ENCODE data around the gene FAM43A. TPM values are rescaled to one million over a fixed set of nuclear protein-coding genes. Genes with fewer than 3 reads are reported as not detected.
A peak's percentile ranks its signal among the peaks of the same experiment; 100 is the strongest.

Gene FAM43A
- total and polyA plus RNA-seq, 9 of the 15 experiments (the other 6 are each of a cell fraction or from before 2014, with no cell fraction given): 0.03 to 1.2 (median 0.21) TPM

DNA sequence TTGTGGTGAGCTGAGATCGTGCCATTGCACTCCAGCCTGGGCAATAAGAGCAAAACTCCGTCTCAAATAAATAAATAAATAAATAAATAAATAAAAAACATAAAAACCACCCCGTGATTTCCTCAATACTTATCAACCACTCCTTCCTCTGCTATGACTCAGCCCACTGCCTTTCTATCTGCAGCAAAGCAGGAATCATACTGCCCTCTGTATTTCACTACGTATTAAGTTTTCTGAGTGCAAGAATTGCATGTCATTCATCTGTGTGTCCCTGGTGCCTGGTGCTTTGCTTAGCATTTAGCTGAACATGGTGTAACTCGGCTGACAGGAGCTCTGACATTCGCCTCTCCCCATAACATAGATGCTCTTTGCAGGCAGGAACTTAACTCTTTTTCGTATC lies 20.8 kb upstream of the FAM43A start (continued):
- no peak for TF ChIP-seq ZNF197 (CRISPR knock-in tag; IDR thresholded peaks at IDR 0.05; ENCODE audit: low read depth)
- TF ChIP-seq ZNF444 (CRISPR knock-in tag; IDR thresholded peaks at IDR 0.05): no peak
- no peak for TF ChIP-seq DMBX1 (CRISPR knock-in tag; IDR thresholded peaks at IDR 0.05; ENCODE audit: borderline replicate concordance)
- no peak for TF ChIP-seq TBL1XR1 (IDR thresholded peaks at IDR 0.05; ENCODE audit: low read length in 2 of 2)
- TF ChIP-seq ELF2 (CRISPR knock-in tag; IDR thresholded peaks at IDR 0.05): no peak
- no peak for TF ChIP-seq ZNF707 (CRISPR knock-in tag; conservative IDR thresholded peaks at IDR 0.05)

DNA sequence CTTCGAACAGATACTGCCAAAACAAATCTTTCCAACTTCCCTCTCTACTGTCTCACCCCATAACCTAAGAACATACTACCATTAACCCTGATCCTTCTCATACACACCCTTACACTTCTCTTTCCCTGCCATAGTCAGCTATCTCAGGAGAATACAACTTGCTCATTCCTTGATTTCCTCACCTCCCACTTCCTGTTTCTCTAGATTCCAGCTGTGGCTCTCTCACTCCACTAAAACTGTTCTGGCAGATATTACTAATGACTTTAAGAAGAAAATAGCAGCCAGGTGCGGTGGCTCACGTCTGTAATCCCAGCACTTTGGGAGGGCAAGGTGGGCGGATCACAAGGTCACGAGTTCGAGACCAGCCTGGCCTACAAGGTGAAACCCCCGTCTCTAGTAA lies 18.3 kb upstream of the FAM43A start:
- H3K9ac ChIP-seq (ENCODE audit: insufficient read depth in 1 of 2, low read depth in 2 of 2, low read length in 2 of 2): no peak overlapping the region
- ChIA-PET CTCF (ENCODE audit: low intra/inter-chr PET ratio) (no interaction called here), POLR2A (interaction anchor here (0.6 kb wide), 1 partner anchor 1657 kb away, joined by 3 read pairs; no protein-coding TSS in a partner anchor)
- H3K79me2 ChIP-seq (ENCODE audit: control insufficient read depth, insufficient read depth, low read length): peaks cover 30% of the 10 kb centered on the region
- peaks cover 60% of the 10 kb centered on the region for H3K36me3 ChIP-seq (ENCODE audit: control insufficient read depth, insufficient read depth, low read length)
- H3K27ac ChIP-seq (ENCODE audit: extremely low read depth, low read depth, low read length): no peak overlapping the region
- 75% methylated on average over 4 of the region's 7 CpGs for whole genome bisulfite sequencing (ENCODE audit: insufficient coverage, low coverage, missing lambda C conversion rate)
- H3K27me3 ChIP-seq (ENCODE audit: control insufficient read depth in 2 of 2, insufficient read depth in 2 of 2, low read length in 2 of 2): no peaks in the 10 kb centered on the region
- no peak overlapping the region for H3K4me2 ChIP-seq (ENCODE audit: insufficient read depth, low read length)
- H3K4me3 ChIP-seq: no peak overlapping the region
- no peaks in the 10 kb centered on the region for H4K20me1 ChIP-seq (replicated peaks; ENCODE audit: control insufficient read depth, insufficient read depth, low read length)
- BruUV-seq (replicated peaks): no TSS peak
- in situ Hi-C loops (cut with MboI) (no loop called here), intact Hi-C loops (cut with micrococcal nuclease) (no loop called here)
- FAIRE-seq: no peak
- no peak for ATAC-seq
- TF ChIP-seq E2F3 (CRISPR knock-in tag; IDR thresholded peaks at IDR 0.05): no peak
- TF ChIP-seq SPI1 (IDR thresholded peaks at IDR 0.05; ENCODE audit: borderline replicate concordance, low read depth, low read length): peak; percentile 51; the same call in 1 of the 2 replicates
- H3K4me1 ChIP-seq (replicated peaks in 1 of 2; ENCODE audit: control insufficient read depth in 2 of 2, insufficient read depth in 2 of 2, low read length in 2 of 2): peaks cover 3% of the 10 kb centered on the region in 2 experiments; a peak in 3 of 5 replicates
- no peaks in the 10 kb centered on the region for H3K9me1 ChIP-seq (ENCODE audit: control insufficient read depth, insufficient read depth, low read length)
- no peak for DNase-seq (ENCODE audit: extremely low read depth in 1 of 4, low spot score in 3 of 4)
- no peaks in the 10 kb centered on the region for H3K9me3 ChIP-seq (replicated peaks; ENCODE audit: control insufficient read depth, insufficient read depth, low read depth, low read length)
- H2AFZ ChIP-seq (ENCODE audit: low read depth, low read length): no peak overlapping the region

Measured in K562 (cell line).